ENCODE results near the gene SMAP1.

SMAP1 gene

DNA sequence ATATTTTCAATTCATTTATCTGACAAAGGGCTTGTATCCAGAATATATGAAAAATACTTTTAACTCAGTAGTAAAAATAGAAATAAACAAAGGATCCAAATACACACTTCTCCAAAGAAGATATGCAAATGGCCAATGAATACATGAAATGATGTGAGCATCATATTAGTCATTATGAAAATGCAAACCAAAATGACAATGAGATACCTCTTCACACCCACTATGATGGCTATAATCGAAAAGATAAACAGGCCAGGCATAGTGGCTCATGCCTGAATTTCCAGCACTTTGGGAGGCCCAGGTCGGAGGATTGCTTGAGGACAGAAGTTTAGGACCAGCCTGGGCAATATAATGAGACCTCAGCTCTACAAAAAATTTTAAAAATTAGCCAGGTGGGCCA lies 33.8 kb upstream of the SMAP1 start:
- no peak overlapping the region for H3K27ac ChIP-seq
- no peak for DNase-seq (ENCODE audit: low spot score)
- POLR2A ChIA-PET (ENCODE audit: low non-redundant PET) = no interaction called here
- TF ChIP-seq, protein P1, sequence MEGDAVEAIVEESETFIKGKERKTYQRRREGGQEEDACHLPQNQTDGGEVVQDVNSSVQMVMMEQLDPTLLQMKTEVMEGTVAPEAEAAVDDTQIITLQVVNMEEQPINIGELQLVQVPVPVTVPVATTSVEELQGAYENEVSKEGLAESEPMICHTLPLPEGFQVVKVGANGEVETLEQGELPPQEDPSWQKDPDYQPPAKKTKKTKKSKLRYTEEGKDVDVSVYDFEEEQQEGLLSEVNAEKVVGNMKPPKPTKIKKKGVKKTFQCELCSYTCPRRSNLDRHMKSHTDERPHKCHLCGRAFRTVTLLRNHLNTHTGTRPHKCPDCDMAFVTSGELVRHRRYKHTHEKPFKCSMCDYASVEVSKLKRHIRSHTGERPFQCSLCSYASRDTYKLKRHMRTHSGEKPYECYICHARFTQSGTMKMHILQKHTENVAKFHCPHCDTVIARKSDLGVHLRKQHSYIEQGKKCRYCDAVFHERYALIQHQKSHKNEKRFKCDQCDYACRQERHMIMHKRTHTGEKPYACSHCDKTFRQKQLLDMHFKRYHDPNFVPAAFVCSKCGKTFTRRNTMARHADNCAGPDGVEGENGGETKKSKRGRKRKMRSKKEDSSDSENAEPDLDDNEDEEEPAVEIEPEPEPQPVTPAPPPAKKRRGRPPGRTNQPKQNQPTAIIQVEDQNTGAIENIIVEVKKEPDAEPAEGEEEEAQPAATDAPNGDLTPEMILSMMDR (conservative IDR thresholded peaks at IDR 0.05; ENCODE audit: low read depth) = no peak
- CTCF ChIA-PET = no interaction called here

DNA sequence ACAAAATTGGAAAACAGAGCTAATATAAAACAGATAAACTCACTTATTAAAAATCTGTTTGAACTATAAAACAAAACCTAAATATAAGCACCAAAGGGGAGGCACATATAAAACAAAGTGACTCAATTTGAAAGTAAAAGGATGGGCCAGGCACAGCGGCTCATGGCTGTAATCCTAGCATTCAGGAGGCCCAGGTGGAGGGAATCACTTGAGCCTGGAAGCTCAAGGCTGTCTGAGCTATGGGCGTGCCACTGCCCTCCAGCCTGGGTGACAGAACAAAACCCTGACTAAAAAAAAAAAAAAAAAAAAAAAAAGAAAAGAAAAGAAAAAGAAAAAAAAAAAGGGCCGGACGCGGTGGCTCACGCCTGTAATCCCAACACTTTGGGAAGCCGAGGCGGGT lies 31.1 kb upstream of the SMAP1 start:
- TF ChIP-seq, protein P1 (conservative IDR thresholded peaks at IDR 0.05; ENCODE audit: low read depth) = no peak
- ChIA-PET POLR2A (ENCODE audit: low non-redundant PET) (no interaction called here), CTCF (interaction anchor here (0.6 to 0.7 kb wide), 2 partner anchors 50 to 265 kb away, joined by 3 read pairs; no protein-coding TSS in a partner anchor)
- no peak overlapping the region for H3K27ac ChIP-seq
- DNase-seq (ENCODE audit: low spot score) = no peak

DNA sequence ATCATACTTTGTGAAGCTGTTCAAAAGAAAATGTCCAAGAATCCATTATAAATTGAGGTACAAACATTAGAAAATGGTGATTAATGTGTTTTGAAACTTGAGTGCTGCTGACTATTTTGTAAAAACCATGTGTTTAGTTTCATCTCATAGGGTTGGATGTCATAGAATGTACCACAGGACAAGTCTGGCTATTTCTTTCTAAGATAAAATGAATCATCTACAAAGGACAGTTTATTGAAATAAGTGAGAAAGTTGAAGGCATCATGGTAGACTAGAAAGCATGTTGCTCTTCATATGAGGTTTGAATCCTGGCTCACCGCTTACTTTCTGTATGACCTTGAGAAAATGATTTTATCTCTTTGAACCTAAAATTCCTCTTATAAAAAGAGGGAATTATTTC lies 29.2 kb upstream of the SMAP1 start:
- DNase-seq (ENCODE audit: low spot score) = no peak
- ChIA-PET POLR2A (ENCODE audit: low non-redundant PET) (no interaction called here), CTCF (no interaction called here)
- TF ChIP-seq, protein P1 (conservative IDR thresholded peaks at IDR 0.05; ENCODE audit: low read depth) = no peak
- no peak overlapping the region for H3K27ac ChIP-seq

DNA sequence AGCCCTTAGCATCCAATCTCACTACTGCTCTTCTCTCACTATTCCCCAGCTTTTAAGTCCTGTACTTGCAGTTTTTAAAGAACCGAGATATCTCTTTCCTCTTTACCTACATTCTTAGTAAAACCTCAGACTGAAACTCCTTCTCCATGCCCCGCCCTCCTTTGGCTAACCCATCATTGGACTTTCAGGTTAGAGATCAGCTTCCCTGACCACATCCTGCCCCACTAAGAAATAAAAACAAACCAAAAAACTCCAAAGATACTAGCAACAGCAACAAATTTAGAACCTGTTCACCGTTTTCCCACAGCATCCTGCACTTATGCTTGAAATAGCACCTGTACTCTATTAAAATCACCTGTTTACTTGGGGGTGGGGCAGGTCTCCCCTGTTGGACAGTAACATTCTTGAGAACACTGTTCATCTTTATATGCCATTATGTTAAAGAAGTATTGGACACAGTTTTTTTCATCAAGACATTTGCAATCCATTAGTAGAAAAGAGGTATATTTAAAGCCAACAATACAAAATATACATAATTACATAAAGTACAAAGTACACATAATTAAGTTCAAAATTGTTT lies 16.3 kb upstream of the SMAP1 start:
- TF ChIP-seq, protein P1 (conservative IDR thresholded peaks at IDR 0.05; ENCODE audit: low read depth) = no peak
- no peak for DNase-seq (ENCODE audit: low spot score)
- H3K27ac ChIP-seq = no peak overlapping the region
- POLR2A ChIA-PET (ENCODE audit: low non-redundant PET) = no interaction called here
- CTCF ChIA-PET = interaction anchor here (0.6 kb wide), 1 partner anchor 17 kb away, joined by 4 read pairs; no protein-coding TSS in a partner anchor

DNA sequence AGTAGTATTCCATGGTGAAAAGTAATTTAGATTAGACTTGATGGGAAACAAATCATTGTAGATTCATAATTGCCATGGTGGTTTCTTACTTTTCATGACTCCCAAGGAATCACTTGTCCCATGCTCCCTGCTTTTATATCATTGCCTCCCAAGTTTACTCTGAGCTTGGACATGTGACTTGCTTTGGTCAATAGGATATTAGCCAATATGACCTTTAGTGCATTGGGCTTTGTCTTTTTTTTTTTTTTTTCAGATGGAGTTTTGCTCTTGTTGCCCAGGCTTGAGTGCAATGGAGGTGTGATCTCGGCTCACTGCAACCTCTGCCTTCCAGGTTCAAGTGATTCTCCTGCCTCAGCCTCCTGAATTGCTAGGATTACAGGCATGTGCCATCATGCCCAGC lies 15.5 kb upstream of the SMAP1 start:
- ChIA-PET CTCF (interaction anchor here (0.6 to 1.4 kb wide), 4 partner anchors 11 to 160 kb away, joined by 3 to 4 read pairs (median 4); no protein-coding TSS in a partner anchor), POLR2A (ENCODE audit: low non-redundant PET) (no interaction called here)
- DNase-seq (ENCODE audit: low spot score) = no peak
- H3K27ac ChIP-seq = no peak overlapping the region
- TF ChIP-seq, protein P1 (conservative IDR thresholded peaks at IDR 0.05; ENCODE audit: low read depth) = no peak

DNA sequence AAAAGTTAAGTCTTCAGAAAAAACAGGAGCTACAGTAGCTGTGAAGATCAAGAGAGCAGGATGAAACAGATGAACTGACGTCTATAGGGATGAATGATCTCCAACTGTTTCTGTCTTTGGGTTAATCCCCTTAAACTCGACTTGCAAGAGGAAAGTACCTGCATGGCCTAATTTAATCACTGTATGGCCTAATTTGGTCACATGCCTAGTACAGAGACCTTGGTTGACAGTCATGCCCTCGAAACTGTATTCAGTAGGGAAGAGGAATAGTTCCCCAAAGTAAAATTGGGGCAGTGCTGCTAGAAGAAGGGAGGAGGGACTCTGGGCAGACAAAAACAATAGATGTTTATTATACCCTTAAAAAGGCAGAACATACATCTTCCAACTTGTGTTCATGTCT lies 10.0 kb upstream of the SMAP1 start:
- no peak overlapping the region for H3K27ac ChIP-seq
- CTCF ChIA-PET = no interaction called here
- TF ChIP-seq, protein P1 (conservative IDR thresholded peaks at IDR 0.05; ENCODE audit: low read depth) = no peak
- DNase-seq (ENCODE audit: low spot score) = no peak
- POLR2A ChIA-PET (ENCODE audit: low non-redundant PET) = no interaction called here
